Brain microvascular endothelial cell (primary cell): ENCODE measurements around the gene IL34.

Source experiments
- DNase-seq: peaks from one replicate; pipeline ENCODE4 v3.0.0-alpha.2; 2020
- H3K27ac ChIP-seq: fragments of 250-450 bp; sonication (Bioruptor Pico); 2 replicates; pipeline ENCODE4 v1.5.1; 2020; ENCODE audit warnings: mild to moderate bottlenecking, moderate library complexity
- H3K27me3 ChIP-seq: fragments of 250-450 bp; sonication (Bioruptor Pico); replicated peaks from 2 replicates; pipeline ENCODE4 v1.5.1; 2020; ENCODE audit warnings: mild to moderate bottlenecking
- H3K36me3 ChIP-seq: fragments of 250-450 bp; sonication (Bioruptor Pico); replicated peaks from 2 replicates; pipeline ENCODE4 v1.5.1; 2020; ENCODE audit warnings: mild to moderate bottlenecking
- H3K4me3 ChIP-seq: 2 replicates; pipeline ENCODE4 v1.5.1; 2011; ENCODE audit warnings: low read depth, mild to moderate bottlenecking, control low read depth, low read length, moderate library complexity
- in situ Hi-C: cut with HindIII; loops from 2 replicates; pipeline ENCODE4 v1.10.0; 2017; ENCODE audit warnings: low sequenced_read_pairs, low pct_ligation_motif_present
- TF ChIP-seq, protein P1 (sequence below): IDR thresholded peaks from 2 replicates; pipeline ENCODE4 v1.5.1; 2011; ENCODE audit warnings: low read depth, mild to moderate bottlenecking, moderate library complexity, low read length, control low read depth, inconsistent platforms; ENCODE audit errors: missing control alignments

The IL34 gene

DNA sequence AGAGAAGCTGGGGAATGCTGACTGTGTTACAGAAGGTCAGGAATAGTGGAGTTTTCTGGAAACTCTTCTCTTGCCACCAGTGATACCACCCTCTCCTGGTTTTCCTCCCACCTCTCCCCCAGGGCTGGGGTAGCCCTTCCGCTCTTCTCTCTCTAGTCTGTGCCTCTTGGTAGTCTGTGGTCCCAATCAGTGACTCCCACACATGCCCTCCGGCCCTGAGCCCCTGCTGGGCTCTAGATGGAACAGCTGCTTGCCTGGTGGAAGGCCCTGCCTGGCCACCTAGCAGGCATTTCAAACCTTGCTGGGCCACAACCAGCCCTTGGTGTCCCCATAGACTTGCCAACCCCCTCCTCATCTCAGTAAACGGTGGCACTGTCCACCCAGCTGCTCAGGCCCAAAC lies 54.7 kb downstream of the IL34 start:
- in situ Hi-C loops = no loop called here
- no peaks in the 10 kb centered on the region for H3K27me3 ChIP-seq
- H3K27ac ChIP-seq = no peak overlapping the region
- TF ChIP-seq, protein P1, sequence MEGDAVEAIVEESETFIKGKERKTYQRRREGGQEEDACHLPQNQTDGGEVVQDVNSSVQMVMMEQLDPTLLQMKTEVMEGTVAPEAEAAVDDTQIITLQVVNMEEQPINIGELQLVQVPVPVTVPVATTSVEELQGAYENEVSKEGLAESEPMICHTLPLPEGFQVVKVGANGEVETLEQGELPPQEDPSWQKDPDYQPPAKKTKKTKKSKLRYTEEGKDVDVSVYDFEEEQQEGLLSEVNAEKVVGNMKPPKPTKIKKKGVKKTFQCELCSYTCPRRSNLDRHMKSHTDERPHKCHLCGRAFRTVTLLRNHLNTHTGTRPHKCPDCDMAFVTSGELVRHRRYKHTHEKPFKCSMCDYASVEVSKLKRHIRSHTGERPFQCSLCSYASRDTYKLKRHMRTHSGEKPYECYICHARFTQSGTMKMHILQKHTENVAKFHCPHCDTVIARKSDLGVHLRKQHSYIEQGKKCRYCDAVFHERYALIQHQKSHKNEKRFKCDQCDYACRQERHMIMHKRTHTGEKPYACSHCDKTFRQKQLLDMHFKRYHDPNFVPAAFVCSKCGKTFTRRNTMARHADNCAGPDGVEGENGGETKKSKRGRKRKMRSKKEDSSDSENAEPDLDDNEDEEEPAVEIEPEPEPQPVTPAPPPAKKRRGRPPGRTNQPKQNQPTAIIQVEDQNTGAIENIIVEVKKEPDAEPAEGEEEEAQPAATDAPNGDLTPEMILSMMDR = peak; percentile 24
- H3K4me3 ChIP-seq = no peak overlapping the region
- DNase-seq = no peak
- no peaks in the 10 kb centered on the region for H3K36me3 ChIP-seq

DNA sequence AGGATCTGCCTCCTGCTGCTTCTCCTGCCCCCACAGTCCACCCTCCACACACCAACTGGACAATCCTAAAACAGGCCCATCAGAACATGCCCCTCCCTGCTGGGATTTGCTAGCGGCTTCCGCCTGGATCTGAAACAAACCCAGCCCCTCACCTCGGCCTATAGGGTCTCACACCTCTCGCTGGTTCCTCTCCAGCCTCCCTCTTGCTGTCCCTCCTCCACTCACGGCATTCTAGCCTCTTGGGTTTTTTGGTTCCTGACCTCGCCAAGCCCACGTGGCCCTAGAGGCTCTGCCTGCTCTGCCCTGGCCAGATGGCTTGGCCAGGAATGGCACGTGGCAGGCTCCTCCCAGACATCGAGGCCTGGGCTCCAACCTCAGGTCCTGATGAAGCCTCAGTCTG lies 55.2 kb downstream of the IL34 start:
- no peak for DNase-seq
- in situ Hi-C loops = no loop called here
- no peak overlapping the region for H3K27ac ChIP-seq
- H3K27me3 ChIP-seq = no peaks in the 10 kb centered on the region
- TF ChIP-seq, protein P1 = no peak
- H3K36me3 ChIP-seq = no peaks in the 10 kb centered on the region
- H3K4me3 ChIP-seq = no peak overlapping the region

DNA sequence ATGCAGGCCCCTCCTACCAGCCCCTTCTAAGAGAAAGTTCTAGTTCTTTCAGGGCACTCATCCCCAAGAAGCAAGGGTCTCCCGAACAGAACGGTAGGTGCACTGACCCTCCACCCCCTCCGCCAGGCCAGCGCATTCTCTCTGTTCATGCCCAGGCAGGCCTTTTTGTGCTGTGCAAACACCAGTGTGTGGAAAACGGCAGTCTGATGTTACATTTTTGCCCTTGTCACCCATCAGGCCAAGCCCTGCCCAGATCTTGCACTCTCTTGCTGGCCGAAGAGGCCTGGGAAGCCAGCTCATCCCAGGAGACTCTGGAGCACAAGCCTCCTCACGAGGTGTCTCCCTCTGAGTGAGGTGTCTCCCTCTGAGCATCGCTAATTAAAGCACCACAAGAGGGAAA lies 55.6 kb downstream of the IL34 start:
- no peak overlapping the region for H3K4me3 ChIP-seq
- TF ChIP-seq, protein P1 = no peak
- DNase-seq = no peak
- in situ Hi-C loops = no loop called here
- no peaks in the 10 kb centered on the region for H3K27me3 ChIP-seq
- no peak overlapping the region for H3K27ac ChIP-seq
- no peaks in the 10 kb centered on the region for H3K36me3 ChIP-seq

DNA sequence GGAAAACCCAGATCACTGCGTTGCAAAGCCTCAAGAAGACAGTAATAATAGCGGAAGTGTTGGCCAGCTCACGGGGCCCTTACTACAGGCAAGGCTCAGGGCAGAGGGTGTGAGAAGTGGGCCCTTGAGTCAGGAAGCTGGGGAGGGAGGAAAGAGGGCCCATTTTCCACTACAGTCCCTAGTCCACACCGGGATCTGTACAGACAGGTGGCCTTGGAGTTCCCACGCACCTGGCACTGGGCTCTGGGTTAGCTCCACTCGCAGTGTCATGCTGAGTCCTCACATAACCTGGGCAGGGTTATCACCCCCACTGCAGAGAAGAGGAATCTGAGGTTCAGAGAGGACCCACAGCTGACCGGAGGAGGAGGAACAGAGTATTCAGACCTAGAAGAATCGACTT lies 56.3 kb downstream of the IL34 start:
- no peaks in the 10 kb centered on the region for H3K36me3 ChIP-seq
- peak overlapping the region; percentile 76 for H3K27ac ChIP-seq
- TF ChIP-seq, protein P1 = no peak

DNA sequence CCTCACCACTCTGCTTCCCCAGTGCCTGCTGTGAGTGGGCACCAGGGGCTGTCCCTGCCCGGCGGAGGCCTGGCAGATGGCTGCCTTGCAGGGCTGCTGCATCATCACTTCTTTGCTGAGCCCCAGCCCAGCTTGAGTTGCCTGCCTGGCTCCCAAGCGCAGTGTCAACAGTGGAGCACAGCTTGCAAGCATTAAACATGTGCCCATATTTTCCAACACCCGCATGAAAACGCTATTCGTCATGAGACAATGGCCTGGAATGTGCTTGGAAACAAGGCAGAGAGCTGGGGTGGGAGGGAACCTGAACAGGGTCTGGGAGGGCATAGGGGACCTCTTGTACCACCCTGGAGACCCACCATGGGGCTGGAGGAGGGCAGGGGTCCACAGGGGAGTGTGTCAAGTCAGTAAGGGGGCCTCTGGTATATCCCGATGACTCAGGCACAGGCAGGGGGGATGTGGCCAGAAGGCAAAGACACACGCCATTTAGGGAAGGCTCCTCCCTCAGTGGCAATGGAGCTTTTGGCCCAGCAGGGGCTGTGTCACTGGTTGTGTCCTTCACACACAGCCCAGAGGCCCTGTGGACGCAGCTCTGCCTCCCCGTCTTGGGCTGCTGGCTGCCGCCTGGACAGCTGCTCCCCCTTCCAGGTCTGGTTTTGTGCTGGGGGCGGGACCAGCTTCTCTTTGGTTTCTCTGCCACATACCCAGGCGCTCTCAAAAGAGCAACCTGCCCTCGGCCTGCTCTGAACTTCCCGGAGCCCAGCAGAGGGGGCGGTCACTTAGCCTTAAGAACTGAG lies 56.9 kb downstream of the IL34 start:
- Histone ChIP-seq H3K4me3 (no peak overlapping the region), H3K27ac (peak overlapping the region; percentile 76), H3K27me3 (no peaks in the 10 kb centered on the region), H3K36me3 (no peaks in the 10 kb centered on the region)
- in situ Hi-C loops = no loop called here
- TF ChIP-seq, protein P1 = peak; percentile 73
- DNase-seq = peak; percentile 71

More for the DNA sequence above, 56.3 kb downstream of the IL34 start:
- DNase-seq = no peak
- in situ Hi-C loops = no loop called here
- no peak overlapping the region for H3K4me3 ChIP-seq
- no peaks in the 10 kb centered on the region for H3K27me3 ChIP-seq

DNA sequence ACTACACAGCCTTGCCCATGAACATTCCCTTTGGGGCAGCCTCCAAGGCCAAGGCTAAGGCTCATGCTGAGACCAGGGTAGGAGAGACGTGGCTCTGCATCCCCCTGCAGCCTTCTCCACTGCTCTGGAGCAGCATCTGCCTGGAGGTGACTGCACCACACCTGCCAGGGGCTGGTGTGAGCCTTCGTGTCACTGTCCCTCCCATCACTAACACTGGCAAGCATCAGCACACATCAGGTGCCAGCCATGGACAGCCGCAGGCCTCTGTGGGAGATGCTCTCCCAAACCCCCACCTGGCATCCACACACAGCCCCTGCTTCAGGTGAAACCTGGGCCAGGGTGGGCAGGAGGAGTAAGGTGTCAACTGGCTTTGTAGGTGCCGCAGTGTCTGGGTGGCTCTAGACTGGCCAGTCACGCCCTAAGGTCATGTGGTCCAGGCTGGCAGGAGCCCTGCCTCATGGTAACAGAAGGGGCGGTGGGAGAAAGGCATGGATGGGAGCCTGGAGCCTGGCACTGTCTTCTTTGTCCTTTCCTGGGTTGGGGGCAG lies 57.5 kb downstream of the IL34 start:
- in situ Hi-C loops = no loop called here
- peak overlapping the region; percentile 76 for H3K27ac ChIP-seq
- no peaks in the 10 kb centered on the region for H3K27me3 ChIP-seq
- no peak overlapping the region for H3K4me3 ChIP-seq
- DNase-seq = no peak
- no peaks in the 10 kb centered on the region for H3K36me3 ChIP-seq
- TF ChIP-seq, protein P1 = no peak
